Activated naive CD8-positive, alpha-beta T cell treated with anti-CD3 and anti-CD28 coated beads, Interleukin-2, amount 10 ng/mL, durations not matched to agents 7 days and 5 days (primary cell): Measurements from ENCODE around the gene RNF212. TPM values are rescaled to one million over a fixed set of nuclear protein-coding genes. Genes with fewer than 3 reads are reported as not detected.

Source experiments
- ATAC-seq: fragments of 150-1000 bp; cut with Tn5 transposase; one replicate; pipeline ENCODE4 v1.10.0; 2021; ENCODE audit warnings: low read depth, moderate library complexity
- POLR2A ChIA-PET: fragments of 350-600 bp; sonication (Branson Sonifier 250); formaldehyde crosslinking; loops from one replicate; lab custom pipeline; 2021; ENCODE audit warnings: antibody characterized with exemption; lab: Charles Lee
- DNase-seq: peaks from one replicate; pipeline ENCODE4 v3.0.0; 2021
- H3K27ac Mint-ChIP-seq: one replicate; pipeline ENCODE4 v1.8.0; 2022; ENCODE audit warnings: mild to moderate bottlenecking, mixed read lengths
- H3K27me3 Mint-ChIP-seq: one replicate; pipeline ENCODE4 v1.8.0; 2022; ENCODE audit warnings: mild to moderate bottlenecking, moderate library complexity, mixed read lengths
- H3K36me3 Mint-ChIP-seq: one replicate; pipeline ENCODE4 v1.8.0; 2021; ENCODE audit warnings: mild to moderate bottlenecking, mixed read lengths
- H3K4me1 Mint-ChIP-seq: one replicate; pipeline ENCODE4 v1.8.0; 2021; ENCODE audit warnings: mixed read lengths
- H3K4me3 Mint-ChIP-seq: one replicate; pipeline ENCODE4 v1.8.0; 2022; ENCODE audit warnings: mild to moderate bottlenecking, moderate library complexity, mixed read lengths
- H3K9me3 Mint-ChIP-seq: one replicate; pipeline ENCODE4 v1.8.0; 2021; ENCODE audit warnings: mixed read lengths
- total RNA-seq, 2 experiments: library from RNA; stranded (reverse); gene quantifications; one replicate each; pipeline ENCODE4 v1.2.3, GENCODE V29; 2021

The RNF212 gene
- total RNA-seq: 1 to 10 TPM; 7.3 to 8.1 TPM

GRCh38 chr4:1113311-1114009 is at the start of gene RNF212:
Gene RNF212, minus strand, starts transcription at chr4:1113564. Its CDS starts 100 bp downstream, at chr4:1113464.
- H3K9me3 Mint-ChIP-seq: no peaks in the 10 kb centered on the region
- POLR2A ChIA-PET: no interaction called here
- ATAC-seq (peak; percentile 90), DNase-seq (peak; percentile 65)
- peaks cover under 1% of the 10 kb centered on the region for H3K4me1 Mint-ChIP-seq
- peaks cover 2% of the 10 kb centered on the region for H3K36me3 Mint-ChIP-seq
- H3K27me3 Mint-ChIP-seq: peaks cover 20% of the 10 kb centered on the region
- H3K27ac Mint-ChIP-seq: peak within 1 kb of the TSS; percentile 44
- peak within 1 kb of the TSS; percentile 54 for H3K4me3 Mint-ChIP-seq

DNA sequence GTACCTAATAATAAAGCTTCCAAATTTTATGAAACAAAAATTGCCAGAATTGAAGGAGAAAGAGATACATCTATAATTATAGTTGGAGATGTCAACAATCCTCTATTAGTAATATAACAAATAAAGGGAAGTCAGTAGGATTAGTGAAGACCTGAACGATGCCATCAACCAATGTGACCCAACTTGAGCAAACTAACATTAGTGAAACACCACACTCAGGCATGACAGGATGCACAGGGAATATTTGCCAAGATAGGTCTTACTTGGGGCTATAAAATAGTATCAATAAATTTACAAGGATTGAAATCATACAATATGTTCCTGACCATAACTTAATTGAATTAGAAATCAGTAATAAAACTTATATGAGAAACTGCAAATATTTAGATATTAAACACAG is 47.0 kb upstream of the RNF212 start:
- H3K27ac Mint-ChIP-seq: no peak overlapping the region
- DNase-seq: no peak
- H3K36me3 Mint-ChIP-seq: peaks cover 5% of the 10 kb centered on the region
- POLR2A ChIA-PET: no interaction called here
- peaks cover 2% of the 10 kb centered on the region for H3K4me1 Mint-ChIP-seq
- H3K4me3 Mint-ChIP-seq: no peak overlapping the region
- peaks cover 6% of the 10 kb centered on the region for H3K9me3 Mint-ChIP-seq
- peaks cover 19% of the 10 kb centered on the region for H3K27me3 Mint-ChIP-seq
- ATAC-seq: no peak

DNA sequence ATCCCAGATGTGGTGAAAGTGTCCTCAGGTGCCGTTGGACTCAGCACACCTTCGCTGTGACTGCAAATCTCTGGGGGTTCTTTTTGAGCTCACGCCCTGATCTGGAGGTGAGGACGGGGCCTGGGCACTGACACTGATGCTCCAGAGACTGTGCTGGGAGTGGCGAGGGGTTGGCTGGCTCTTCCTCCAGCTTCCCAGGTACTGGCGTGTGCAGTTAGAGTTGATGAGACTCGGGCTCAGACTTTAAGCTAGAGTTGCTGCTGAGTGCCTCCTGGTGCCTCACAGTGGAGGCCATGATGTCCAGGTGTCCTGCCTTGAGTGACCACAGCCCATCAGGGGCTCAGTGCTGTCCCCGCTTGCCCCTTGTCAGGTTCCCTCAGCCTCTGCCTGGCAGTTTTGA is 42.7 kb upstream of the RNF212 start:
- DNase-seq (no peak), ATAC-seq (no peak)
- Mint-ChIP-seq H3K27me3 (peaks cover 29% of the 10 kb centered on the region), H3K4me1 (no peaks in the 10 kb centered on the region), H3K4me3 (no peak overlapping the region), H3K9me3 (peaks cover 6% of the 10 kb centered on the region), H3K36me3 (peaks cover 4% of the 10 kb centered on the region), H3K27ac (no peak overlapping the region)
- POLR2A ChIA-PET: no interaction called here

DNA sequence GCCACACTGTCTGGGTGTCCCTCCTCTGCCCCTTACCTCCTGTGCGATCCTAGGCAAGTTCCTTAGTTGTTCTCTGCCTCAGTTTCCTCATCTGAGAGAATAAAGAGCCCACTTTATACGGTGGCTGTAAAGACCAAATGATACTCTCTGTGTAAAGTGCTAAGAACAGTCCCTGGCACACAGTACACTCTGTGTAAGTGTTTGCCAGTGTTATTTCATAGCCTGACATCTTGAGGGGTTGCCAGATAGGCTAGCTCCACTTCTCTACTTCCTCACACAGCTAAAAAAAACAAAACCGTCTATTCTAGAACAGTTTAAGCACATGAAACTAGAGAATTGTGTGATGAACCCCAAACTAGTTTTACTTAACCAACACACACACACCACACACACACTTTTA is 42.0 kb upstream of the RNF212 start:
- Mint-ChIP-seq H3K36me3 (peaks cover 4% of the 10 kb centered on the region), H3K4me3 (no peak overlapping the region), H3K27ac (no peak overlapping the region), H3K4me1 (no peaks in the 10 kb centered on the region), H3K27me3 (peaks cover 26% of the 10 kb centered on the region), H3K9me3 (peaks cover 6% of the 10 kb centered on the region)
- no peak for ATAC-seq
- DNase-seq: no peak
- POLR2A ChIA-PET: no interaction called here

- Mint-ChIP-seq H3K9me3 (peaks cover 6% of the 10 kb centered on the region), H3K36me3 (peaks cover 5% of the 10 kb centered on the region), H3K4me1 (no peaks in the 10 kb centered on the region), H3K4me3 (no peak overlapping the region), H3K27ac (no peak overlapping the region), H3K27me3 (peaks cover 26% of the 10 kb centered on the region)
- POLR2A ChIA-PET: no interaction called here
- no peak for ATAC-seq
- no peak for DNase-seq
These were observed 41.3 kb upstream of the RNF212 start for GRCh38 chr4:1154523-1155182.

- Mint-ChIP-seq H3K36me3 (peaks cover 6% of the 10 kb centered on the region), H3K4me3 (no peak overlapping the region), H3K4me1 (no peaks in the 10 kb centered on the region), H3K9me3 (peaks cover 6% of the 10 kb centered on the region), H3K27me3 (peaks cover 26% of the 10 kb centered on the region), H3K27ac (no peak overlapping the region)
- no peak for DNase-seq
- POLR2A ChIA-PET: no interaction called here
- ATAC-seq: no peak
These were observed 40.8 kb upstream of the RNF212 start for GRCh38 chr4:1154126-1154522.

GRCh38 chr4:1153567-1154090 is 40.3 kb upstream of the RNF212 start:
- Mint-ChIP-seq H3K27ac (no peak overlapping the region), H3K4me3 (no peak overlapping the region), H3K36me3 (peaks cover 6% of the 10 kb centered on the region), H3K27me3 (peaks cover 26% of the 10 kb centered on the region), H3K4me1 (no peaks in the 10 kb centered on the region), H3K9me3 (peaks cover 6% of the 10 kb centered on the region)
- POLR2A ChIA-PET: no interaction called here
- DNase-seq: no peak
- no peak for ATAC-seq

- ATAC-seq: no peak
- Mint-ChIP-seq H3K27ac (no peak overlapping the region), H3K27me3 (peaks cover 19% of the 10 kb centered on the region), H3K36me3 (peaks cover 3% of the 10 kb centered on the region), H3K9me3 (no peaks in the 10 kb centered on the region), H3K4me3 (no peak overlapping the region), H3K4me1 (no peaks in the 10 kb centered on the region)
- POLR2A ChIA-PET: no interaction called here
- DNase-seq: no peak
These were observed 38.9 kb upstream of the RNF212 start for GRCh38 chr4:1152290-1152689.

GRCh38 chr4:1151541-1151940 is 38.2 kb upstream of the RNF212 start:
- ATAC-seq (no peak), DNase-seq (no peak)
- no peak overlapping the region for H3K4me3 Mint-ChIP-seq
- peaks cover 18% of the 10 kb centered on the region for H3K27me3 Mint-ChIP-seq
- no peak overlapping the region for H3K27ac Mint-ChIP-seq
- POLR2A ChIA-PET: no interaction called here
- H3K9me3 Mint-ChIP-seq: no peaks in the 10 kb centered on the region
- peaks cover 3% of the 10 kb centered on the region for H3K36me3 Mint-ChIP-seq
- H3K4me1 Mint-ChIP-seq: no peaks in the 10 kb centered on the region

GRCh38 chr4:1150875-1151274 is 37.5 kb upstream of the RNF212 start:
- Mint-ChIP-seq H3K27me3 (peaks cover 15% of the 10 kb centered on the region), H3K4me1 (no peaks in the 10 kb centered on the region), H3K4me3 (no peak overlapping the region), H3K36me3 (peaks cover 3% of the 10 kb centered on the region), H3K9me3 (no peaks in the 10 kb centered on the region), H3K27ac (no peak overlapping the region)
- ATAC-seq (no peak), DNase-seq (no peak)
- POLR2A ChIA-PET: no interaction called here

GRCh38 chr4:1139860-1140259 is 26.5 kb upstream of the RNF212 start:
- Mint-ChIP-seq H3K27ac (no peak overlapping the region), H3K36me3 (peaks cover 1% of the 10 kb centered on the region), H3K9me3 (no peaks in the 10 kb centered on the region), H3K4me1 (peaks cover 13% of the 10 kb centered on the region), H3K4me3 (no peak overlapping the region), H3K27me3 (peaks cover 39% of the 10 kb centered on the region)
- DNase-seq (no peak), ATAC-seq (no peak)
- POLR2A ChIA-PET: no interaction called here

DNA sequence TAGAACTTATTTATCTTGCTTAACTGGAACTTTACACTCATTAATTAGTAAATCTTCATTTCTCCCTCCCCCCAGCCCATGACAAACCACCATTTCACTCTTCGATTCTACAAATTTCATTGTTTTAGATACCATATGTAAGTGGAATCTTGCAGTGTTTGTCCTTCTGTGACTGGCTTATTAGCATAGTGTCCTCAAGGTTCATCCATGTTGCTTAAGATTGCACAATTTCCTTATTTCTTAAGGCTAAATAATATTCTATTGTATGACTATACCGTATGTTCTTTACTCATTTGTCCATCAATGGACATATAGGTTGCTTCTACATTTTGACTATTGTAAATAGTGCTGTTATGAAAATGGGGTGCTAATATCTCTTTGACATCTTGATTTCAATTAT is 24.5 kb upstream of the RNF212 start:
- Mint-ChIP-seq H3K27ac (peak overlapping the region; percentile 85), H3K9me3 (no peaks in the 10 kb centered on the region), H3K4me3 (peak overlapping the region; percentile 88), H3K4me1 (peaks cover 13% of the 10 kb centered on the region), H3K27me3 (peaks cover 33% of the 10 kb centered on the region), H3K36me3 (peaks cover 1% of the 10 kb centered on the region)
- no peak for DNase-seq
- ATAC-seq: no peak
- POLR2A ChIA-PET: interaction anchor here (0.6 to 1.5 kb wide), 8 partner anchors 26 to 214 kb away, joined by 3 to 10 read pairs (median 4); partner anchors contain the start of genes CTBP1, MAEA and UVSSA

DNA sequence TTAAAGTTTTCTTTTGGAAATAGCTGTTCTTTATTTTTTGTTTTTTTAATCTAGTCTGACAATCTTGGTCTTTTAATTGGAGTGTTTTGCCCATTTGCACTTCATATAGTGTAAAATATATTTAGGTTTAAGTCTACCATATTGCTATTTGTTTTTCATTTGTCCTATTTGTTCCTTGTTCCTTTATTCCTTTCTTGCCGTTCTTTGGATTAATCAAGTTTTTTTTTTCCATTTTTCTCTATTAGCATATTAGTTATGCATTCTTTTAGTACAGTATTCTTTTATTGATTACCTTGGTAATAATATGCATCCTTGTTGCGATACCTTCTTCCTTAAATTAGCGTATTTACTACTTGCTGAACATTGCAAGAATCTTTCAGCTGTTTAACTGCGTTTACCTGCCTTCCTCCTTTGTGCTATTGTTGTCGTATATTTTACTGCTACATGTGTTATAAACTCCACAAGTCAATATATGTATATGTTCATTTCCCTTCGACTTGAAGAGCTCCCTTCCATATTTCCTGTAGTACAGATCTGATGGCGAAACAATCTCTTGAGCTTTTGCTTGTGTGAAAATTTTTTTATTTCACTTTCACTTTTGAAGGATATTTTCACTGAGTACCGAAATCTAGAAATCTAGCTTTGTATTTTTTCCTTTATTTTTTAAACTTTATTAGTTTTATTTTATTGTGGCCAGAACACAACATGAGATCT is 23.9 kb upstream of the RNF212 start:
- DNase-seq (no peak), ATAC-seq (peak; percentile 70)
- Mint-ChIP-seq H3K27me3 (peaks cover 27% of the 10 kb centered on the region), H3K4me1 (peaks cover 13% of the 10 kb centered on the region), H3K4me3 (peak overlapping the region; percentile 88), H3K36me3 (peaks cover 1% of the 10 kb centered on the region), H3K27ac (peak overlapping the region; percentile 85), H3K9me3 (no peaks in the 10 kb centered on the region)
- POLR2A ChIA-PET: interaction anchor here (0.6 to 1.5 kb wide), 8 partner anchors 27 to 209 kb away, joined by 3 to 10 read pairs (median 4); partner anchors contain the start of genes CTBP1, MAEA and UVSSA
